VCaP (cell line): ENCODE measurements around the gene LYSMD3.

Experiments used
- H3K27ac ChIP-seq: fragments of 450-650 bp; 2 replicates; pipeline ENCODE4 v1.5.1; 2017
- TF ChIP-seq, protein P1 (sequence below): fragments of 450-650 bp; conservative IDR thresholded peaks from 2 replicates; pipeline ENCODE4 v1.5.1; 2017; ENCODE audit warnings: mild to moderate bottlenecking, moderate library complexity

The LYSMD3 gene

GRCh38 chr5:90529939-90530677 is 724 bp upstream of the LYSMD3 start:
- TF ChIP-seq, protein P1, sequence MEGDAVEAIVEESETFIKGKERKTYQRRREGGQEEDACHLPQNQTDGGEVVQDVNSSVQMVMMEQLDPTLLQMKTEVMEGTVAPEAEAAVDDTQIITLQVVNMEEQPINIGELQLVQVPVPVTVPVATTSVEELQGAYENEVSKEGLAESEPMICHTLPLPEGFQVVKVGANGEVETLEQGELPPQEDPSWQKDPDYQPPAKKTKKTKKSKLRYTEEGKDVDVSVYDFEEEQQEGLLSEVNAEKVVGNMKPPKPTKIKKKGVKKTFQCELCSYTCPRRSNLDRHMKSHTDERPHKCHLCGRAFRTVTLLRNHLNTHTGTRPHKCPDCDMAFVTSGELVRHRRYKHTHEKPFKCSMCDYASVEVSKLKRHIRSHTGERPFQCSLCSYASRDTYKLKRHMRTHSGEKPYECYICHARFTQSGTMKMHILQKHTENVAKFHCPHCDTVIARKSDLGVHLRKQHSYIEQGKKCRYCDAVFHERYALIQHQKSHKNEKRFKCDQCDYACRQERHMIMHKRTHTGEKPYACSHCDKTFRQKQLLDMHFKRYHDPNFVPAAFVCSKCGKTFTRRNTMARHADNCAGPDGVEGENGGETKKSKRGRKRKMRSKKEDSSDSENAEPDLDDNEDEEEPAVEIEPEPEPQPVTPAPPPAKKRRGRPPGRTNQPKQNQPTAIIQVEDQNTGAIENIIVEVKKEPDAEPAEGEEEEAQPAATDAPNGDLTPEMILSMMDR: peak; percentile 73
- H3K27ac ChIP-seq: peak overlapping the region; percentile 75

DNA sequence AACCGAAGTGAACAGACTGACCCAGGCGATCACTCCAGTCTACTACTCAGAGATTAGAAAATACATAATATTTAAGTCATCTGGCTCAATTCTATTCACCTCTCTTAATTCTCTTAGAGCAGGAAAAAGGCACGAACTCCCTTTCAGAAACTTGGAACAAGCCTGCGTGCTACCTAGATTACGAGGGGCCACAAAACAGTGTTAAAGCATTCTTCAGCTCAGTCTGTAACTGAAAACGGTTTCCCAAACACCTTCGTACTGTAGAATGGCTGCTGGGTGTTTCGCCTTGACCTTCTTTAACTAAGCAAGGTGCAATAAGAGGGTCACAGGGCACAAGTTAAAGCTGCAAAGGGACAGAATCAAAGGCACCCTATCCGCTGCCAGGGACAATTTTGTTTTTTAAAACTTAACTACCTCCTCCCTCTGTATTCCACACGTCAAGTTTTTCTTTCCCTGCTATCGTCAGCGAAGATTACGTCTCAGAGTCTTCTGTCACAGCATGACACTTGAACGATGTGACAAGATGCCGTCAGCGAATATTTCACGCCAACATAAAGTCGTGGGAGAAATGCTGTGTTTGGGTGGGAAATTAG is 687 bp downstream of the LYSMD3 start:
- peak overlapping the region; percentile 75 for H3K27ac ChIP-seq

DNA sequence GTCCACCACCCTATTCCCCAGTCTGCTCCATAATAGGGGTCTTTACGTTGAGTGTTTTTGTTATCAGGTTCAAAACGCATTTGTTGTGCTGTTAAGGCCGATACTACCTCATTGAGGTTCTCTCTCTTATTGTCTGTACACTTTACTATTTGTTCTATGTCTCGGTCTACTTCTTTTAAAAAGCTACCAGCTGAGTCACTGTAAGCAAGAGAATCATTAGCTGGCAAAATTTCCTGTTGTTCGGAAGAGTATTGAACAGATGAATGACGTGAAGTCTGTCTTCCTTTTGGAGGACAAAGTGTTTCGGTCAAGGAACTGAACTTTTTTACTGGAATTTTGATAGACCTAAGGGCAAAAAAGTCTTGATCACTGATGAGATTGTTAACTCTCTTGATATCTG is 10.3 kb downstream of the LYSMD3 start:
- no peak overlapping the region for H3K27ac ChIP-seq
- TF ChIP-seq, protein P1: no peak

More for the DNA sequence above, 687 bp downstream of the LYSMD3 start:
- TF ChIP-seq, protein P1: no peak

DNA sequence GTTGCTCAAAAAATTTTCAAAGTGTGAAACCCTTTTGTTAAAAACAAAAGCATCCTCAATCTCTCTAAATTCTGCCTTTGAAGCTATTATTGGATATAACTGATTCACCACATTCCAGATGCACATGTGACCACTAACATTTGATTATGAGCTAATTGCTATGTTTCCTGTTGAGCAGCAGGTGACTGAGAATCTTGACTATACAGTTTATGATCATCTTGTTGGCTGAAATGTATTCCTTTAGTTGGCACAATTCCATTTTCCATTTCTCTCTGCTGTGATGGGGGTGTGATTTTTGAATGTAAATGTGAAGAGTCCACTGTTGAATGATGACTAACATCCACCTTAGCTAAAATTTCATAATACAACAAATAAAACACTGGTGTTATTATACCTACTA is 10.7 kb downstream of the LYSMD3 start:
- TF ChIP-seq, protein P1: no peak
- no peak overlapping the region for H3K27ac ChIP-seq

DNA sequence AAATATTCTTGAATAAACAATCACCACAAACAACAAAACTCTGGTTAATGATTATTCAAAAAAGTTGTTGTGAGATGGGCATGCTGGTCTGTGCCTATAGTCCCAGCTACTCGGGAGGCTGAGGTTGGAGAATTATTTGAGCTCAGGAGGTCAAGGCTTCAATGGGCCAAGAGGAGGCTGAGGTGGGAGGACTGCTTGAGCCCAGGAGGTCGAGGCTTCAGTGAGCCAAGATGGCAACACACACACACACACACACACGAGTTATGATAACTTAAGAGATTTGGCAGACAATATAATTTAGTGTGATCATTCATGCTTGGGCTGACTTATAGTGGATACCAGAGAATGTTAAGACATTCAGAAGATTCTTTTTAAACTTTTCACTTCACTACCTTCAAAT is 14.9 kb downstream of the LYSMD3 start:
- H3K27ac ChIP-seq: no peak overlapping the region
- TF ChIP-seq, protein P1: no peak

DNA sequence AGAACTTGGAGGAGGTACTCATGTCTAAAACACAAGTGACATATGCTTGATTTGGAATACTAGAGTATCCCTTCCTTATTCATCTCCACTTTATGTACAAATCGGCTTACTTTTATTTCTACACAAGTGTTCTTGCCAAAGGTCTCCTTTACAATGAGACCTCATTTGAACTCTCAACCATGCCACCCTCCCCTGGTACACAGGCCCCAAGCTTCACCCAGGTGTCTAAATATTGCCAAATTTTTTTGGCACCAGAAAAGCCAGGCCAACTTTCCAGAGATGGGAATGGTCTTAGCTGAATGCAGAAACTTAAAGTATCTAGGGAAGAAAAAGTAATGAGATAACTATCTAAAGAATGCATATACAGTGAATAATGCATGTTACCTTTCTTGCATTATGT is 18.9 kb downstream of the LYSMD3 start:
- no peak overlapping the region for H3K27ac ChIP-seq
- TF ChIP-seq, protein P1: no peak

- no peak overlapping the region for H3K27ac ChIP-seq
- TF ChIP-seq, protein P1: no peak
These were observed 23.2 kb downstream of the LYSMD3 start for GRCh38 chr5:90506221-90506620.
